Renal cortical epithelial cell (primary cell): Measurements from ENCODE around the gene CAPN9. TPM values are rescaled to one million over a fixed set of nuclear protein-coding genes. Genes with fewer than 3 reads are reported as not detected.

Experiments used
- DNase-seq: peaks from one replicate; pipeline ENCODE4 v3.0.0-alpha.2; 2011; ENCODE audit warnings: low read depth
- total RNA-seq: library from RNA; depleted of rRNA; stranded (reverse); fragments of >200 nt; gene quantifications from 2 replicates; pipeline ENCODE4 v1.2.3, GENCODE V29; 2014

Gene CAPN9
- total RNA-seq, 1 donor from 2014 or later: 0.05 TPM

GRCh38 chr1:230824551-230824918, 77.3 kb downstream of the CAPN9 start:
- DNase-seq: no peak

GRCh38 chr1:230824919-230825721, 77.9 kb downstream of the CAPN9 start:
- peak; percentile 78 for DNase-seq

- DNase-seq: no peak
Measured at GRCh38 chr1:230825761-230826160, 78.6 kb downstream of the CAPN9 start.

GRCh38 chr1:230826166-230826875, 79.1 kb downstream of the CAPN9 start:
- DNase-seq: no peak

- DNase-seq: peak; percentile 86
Measured at GRCh38 chr1:230827081-230827681, 80.0 kb downstream of the CAPN9 start.

GRCh38 chr1:230827801-230828200, 80.6 kb downstream of the CAPN9 start:
- DNase-seq: no peak

GRCh38 chr1:230828421-230828820, 81.2 kb downstream of the CAPN9 start:
- no peak for DNase-seq

GRCh38 chr1:230831771-230832170, 84.6 kb downstream of the CAPN9 start:
- no peak for DNase-seq

- DNase-seq: peak; percentile 13
Measured at GRCh38 chr1:230832476-230832875, 85.3 kb downstream of the CAPN9 start.

- no peak for DNase-seq
Measured at GRCh38 chr1:230833511-230833910, 86.3 kb downstream of the CAPN9 start.

- DNase-seq: no peak
Measured at GRCh38 chr1:230834292-230834691, 87.1 kb downstream of the CAPN9 start.

GRCh38 chr1:230836347-230836746, 89.2 kb downstream of the CAPN9 start:
- no peak for DNase-seq

- no peak for DNase-seq
Measured at GRCh38 chr1:230836793-230837192, 89.6 kb downstream of the CAPN9 start.

GRCh38 chr1:230839173-230839572, 92.0 kb downstream of the CAPN9 start:
- DNase-seq: no peak

- no peak for DNase-seq
Measured at GRCh38 chr1:230842801-230843200, 95.6 kb downstream of the CAPN9 start.

- no peak for DNase-seq
Measured at GRCh38 chr1:230843503-230844309, 96.5 kb downstream of the CAPN9 start.

GRCh38 chr1:230844561-230844960, 97.4 kb downstream of the CAPN9 start:
- DNase-seq: no peak

- DNase-seq: peak; percentile 42
Measured at GRCh38 chr1:230845184-230845583, 98.0 kb downstream of the CAPN9 start.

- DNase-seq: no peak
Measured at GRCh38 chr1:230848235-230848634, 101.0 kb downstream of the CAPN9 start.

- DNase-seq: peak; percentile 78
Measured at GRCh38 chr1:230849451-230850224, 102.5 kb downstream of the CAPN9 start.

GRCh38 chr1:230850547-230850946, 103.4 kb downstream of the CAPN9 start:
- no peak for DNase-seq
